ENCODE measurements around the gene A1BG.
"Not testable (repeated sequence)": the region's sequence is repeated elsewhere in the genome, so short reads cannot be mapped to it uniquely, and the experiment has no call there.

The A1BG gene

GRCh38 chr19:58386576-58387337, 33.5 kb upstream of the A1BG start, which contains the start of gene RPS5:
Gene RPS5 (plus strand): TSS chr19:58387269. CDS start chr19:58388138, 869 bp downstream.
- peak; percentile 99 for DNase-seq (ENCODE audit: low spot score)

GRCh38 chr19:58385891-58386575, 32.7 kb upstream of the A1BG start:
- DNase-seq (ENCODE audit: low spot score) = peak; percentile 39

GRCh38 chr19:58385313-58385890, 32.1 kb upstream of the A1BG start:
- no peak for DNase-seq (ENCODE audit: low spot score)

- DNase-seq (ENCODE audit: low spot score) = no peak
Observed at GRCh38 chr19:58382997-58383603, 29.8 kb upstream of the A1BG start.

GRCh38 chr19:58381460-58382212, 28.3 kb upstream of the A1BG start:
- DNase-seq (ENCODE audit: low spot score) = no peak

- DNase-seq (ENCODE audit: low spot score) = peak; percentile 100
Observed at GRCh38 chr19:58380662-58381459, 27.6 kb upstream of the A1BG start, which contains the start of gene ZNF837. Gene ZNF837 (minus strand): TSS chr19:58381030. CDS start chr19:58369332, 11,698 bp downstream.

GRCh38 chr19:58380037-58380661, 26.9 kb upstream of the A1BG start:
- no peak for DNase-seq (ENCODE audit: low spot score)

- DNase-seq (ENCODE audit: low spot score) = no peak
Observed at GRCh38 chr19:58379246-58379645, 26.0 kb upstream of the A1BG start.

- not testable (repeated sequence) for DNase-seq (ENCODE audit: low spot score)
Observed at GRCh38 chr19:58376724-58377123, 23.4 kb upstream of the A1BG start.

GRCh38 chr19:58374200-58374599, 20.9 kb upstream of the A1BG start:
- DNase-seq (ENCODE audit: low spot score) = no peak

- no peak for DNase-seq (ENCODE audit: low spot score)
Observed at GRCh38 chr19:58372311-58373133, 19.2 kb upstream of the A1BG start.

- no peak for DNase-seq (ENCODE audit: low spot score)
Observed at GRCh38 chr19:58368561-58369360, 15.5 kb upstream of the A1BG start.

- DNase-seq (ENCODE audit: low spot score) = no peak
Observed at GRCh38 chr19:58367698-58368454, 14.6 kb upstream of the A1BG start.

- no peak for DNase-seq (ENCODE audit: low spot score)
Observed at GRCh38 chr19:58366585-58367430, 13.5 kb upstream of the A1BG start.

- no peak for DNase-seq (ENCODE audit: low spot score)
Observed at GRCh38 chr19:58364146-58364545, 10.9 kb upstream of the A1BG start.

- DNase-seq (ENCODE audit: low spot score) = peak; percentile 97
Observed at GRCh38 chr19:58362272-58362994, 9.1 kb upstream of the A1BG start, which contains the start of gene ZNF497. Gene ZNF497 (minus strand): TSS chr19:58362751. CDS start chr19:58357635, 5,116 bp downstream.
